Central memory CD4-positive, alpha-beta T cell (primary cell): ENCODE results near the gene NGFR.
"Not testable (repeated sequence)": the region's sequence is repeated elsewhere in the genome, so short reads cannot be mapped to it uniquely, and the experiment has no call there.

Source experiments
- DNase-seq: peaks from one replicate; pipeline ENCODE4 v3.0.0; 2022

Gene NGFR

DNA sequence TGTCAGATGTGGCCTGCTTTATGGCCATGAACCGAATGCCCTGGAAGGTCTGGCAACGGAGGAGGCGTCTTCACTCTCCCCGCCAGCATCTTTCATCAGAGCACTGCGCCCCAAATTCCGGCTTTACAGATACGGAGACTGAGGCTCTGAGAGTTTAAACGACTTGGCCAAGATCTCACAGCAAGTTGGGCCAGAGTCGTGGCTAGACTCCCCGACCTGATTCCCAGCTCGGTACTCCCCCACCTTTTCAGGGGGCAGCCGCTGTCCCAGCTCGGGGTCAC lies 1.7 kb downstream of the NGFR start:
- no peak for DNase-seq

DNA sequence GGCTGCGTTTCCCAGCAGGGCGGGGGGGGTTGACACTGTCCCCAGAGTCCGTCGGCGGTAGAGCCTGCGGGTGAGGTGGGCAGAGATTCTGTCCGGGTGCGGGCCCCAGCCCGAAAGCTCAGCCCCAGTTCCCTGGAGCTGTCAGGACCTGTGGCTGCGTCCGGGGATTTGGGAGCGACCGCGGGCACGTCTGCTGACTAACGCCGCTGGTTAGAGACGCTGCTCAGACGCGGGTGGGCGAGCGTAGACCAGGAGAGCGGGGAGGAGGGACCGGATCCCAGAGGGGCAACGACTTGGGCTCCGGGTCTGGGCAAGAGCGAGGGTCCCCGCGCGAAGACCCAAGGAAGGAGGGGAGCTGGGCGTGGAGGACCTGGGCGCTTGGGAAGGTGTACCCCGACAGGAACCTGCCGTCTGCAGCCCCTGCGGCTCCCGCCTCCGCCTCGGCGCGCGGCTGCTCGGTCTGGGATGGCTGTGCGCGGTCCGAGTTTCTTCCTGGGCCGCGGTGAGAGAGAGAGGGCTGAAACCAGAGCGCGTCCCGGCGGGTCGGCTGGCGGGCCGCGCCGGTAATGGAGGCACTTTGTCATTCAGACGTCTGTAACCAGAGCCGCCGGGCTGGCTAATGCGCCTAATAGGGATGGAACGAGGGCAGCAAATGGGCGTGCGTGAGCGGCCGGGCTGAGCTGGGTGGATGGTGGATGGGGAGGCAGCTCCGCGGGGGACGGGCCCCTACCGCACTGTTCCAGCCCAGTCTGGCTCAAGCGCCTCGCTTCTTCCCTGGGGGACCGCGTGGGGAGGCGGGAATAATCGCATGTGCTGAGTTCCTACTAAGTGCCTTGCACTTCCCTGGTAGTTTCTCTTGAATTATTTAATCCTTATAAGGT lies 2.3 kb downstream of the NGFR start:
- no peak for DNase-seq

DNA sequence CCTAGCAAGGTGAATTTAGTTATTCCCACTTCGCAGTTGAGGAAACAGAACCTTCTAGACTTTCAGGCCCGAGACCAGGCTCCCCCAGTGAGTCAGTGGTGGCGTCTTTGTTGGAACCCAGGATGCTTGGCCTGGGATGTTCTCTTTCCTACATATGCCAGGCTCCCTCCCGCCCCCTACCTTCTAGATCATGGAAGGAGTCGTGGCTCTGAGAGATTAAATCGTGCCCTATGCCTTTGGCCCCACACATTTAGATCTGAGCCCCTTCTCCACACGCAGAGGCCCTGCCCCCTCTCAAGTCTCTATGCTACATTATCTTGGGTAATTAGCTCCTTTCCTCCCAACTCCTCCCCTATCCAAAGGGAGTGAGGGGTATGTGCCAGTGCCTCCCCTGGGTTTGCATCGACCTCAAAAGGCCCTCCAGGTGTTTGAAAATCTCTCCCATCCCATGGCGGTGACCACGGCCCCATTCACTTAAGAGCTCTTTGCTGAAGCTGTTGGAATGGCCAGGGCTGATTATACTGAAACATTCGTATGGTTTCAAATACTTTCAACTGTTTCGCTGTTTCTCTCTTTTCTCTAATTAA lies 3.0 kb downstream of the NGFR start:
- no peak for DNase-seq

DNA sequence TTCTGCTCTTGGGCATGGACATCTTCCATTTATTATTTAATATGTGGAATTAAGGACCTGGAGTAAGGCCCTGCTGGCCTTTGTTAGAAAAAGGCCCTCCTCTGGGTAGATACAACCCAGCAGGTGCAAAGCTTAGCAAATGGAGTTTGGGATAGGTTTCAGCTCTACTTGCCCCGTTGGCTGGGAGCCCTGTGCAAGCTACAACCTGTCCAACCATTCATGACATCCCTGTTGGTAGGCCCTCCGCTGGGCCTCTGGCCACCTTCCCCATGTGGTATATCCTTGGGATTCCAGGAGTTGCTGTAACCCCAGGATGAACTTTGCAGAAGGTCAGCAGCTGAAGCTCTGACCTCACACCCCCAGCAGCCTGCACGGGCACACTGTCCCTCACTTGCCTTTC lies 6.4 kb downstream of the NGFR start:
- DNase-seq = no peak

DNA sequence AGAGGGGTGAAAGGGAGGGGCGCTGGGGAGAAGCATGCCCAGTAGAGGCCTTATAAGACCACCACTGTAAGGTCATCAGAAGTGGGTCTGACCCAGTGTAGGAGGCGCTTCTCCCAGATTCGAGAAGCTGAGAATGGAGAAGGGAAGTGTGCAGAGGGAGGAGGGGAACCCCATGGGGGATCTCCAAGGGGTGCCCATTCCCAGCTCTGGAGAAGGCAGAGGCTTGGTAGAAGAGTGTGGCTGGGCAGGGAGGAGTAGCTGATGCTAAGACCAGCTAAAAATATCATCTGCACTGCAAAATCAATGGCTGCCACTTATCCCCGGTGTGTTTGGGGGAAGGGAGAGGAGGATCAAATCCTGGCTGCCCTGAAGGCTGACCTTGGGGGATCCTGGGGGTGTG lies 7.2 kb downstream of the NGFR start:
- no peak for DNase-seq

DNA sequence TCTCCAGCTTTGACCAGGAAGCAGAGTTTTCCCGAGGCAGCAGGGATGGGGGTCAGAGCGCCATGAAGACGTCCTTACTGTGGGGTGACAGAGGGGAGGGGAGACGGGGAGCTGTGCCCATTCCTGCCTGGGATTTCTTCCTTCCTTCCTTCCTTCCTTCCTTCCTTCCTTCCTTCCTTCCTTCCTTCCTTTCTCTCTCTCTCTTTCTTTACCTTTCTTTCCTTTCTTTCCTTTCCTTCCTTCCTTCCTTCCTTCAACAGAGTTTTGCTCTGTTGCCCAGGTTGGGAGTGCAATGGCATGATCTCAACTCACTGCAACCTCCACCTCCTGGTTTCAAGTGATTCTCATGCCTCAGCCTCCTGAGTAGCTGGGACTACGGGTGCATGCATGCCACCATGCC lies 7.6 kb downstream of the NGFR start:
- not testable (repeated sequence) for DNase-seq

DNA sequence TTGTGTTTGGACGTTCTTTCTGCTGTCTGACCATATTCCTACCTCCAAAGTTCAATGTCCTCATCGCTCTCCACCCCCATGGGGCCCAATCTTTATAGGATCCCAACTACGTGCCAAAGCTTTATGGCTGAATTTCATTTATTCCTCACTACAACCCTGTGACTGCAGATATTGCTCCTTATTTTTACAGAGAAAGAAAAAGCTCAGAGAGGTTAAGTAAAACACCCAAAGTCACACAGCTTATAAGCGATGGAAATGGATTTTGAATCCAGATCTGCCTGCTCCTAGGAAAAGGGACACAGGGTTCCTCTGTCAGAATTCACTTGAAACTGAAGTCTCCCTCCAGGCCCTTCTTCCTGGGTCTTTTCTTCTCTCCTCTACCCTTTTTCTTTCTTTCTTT lies 9.3 kb downstream of the NGFR start:
- DNase-seq = no peak

DNA sequence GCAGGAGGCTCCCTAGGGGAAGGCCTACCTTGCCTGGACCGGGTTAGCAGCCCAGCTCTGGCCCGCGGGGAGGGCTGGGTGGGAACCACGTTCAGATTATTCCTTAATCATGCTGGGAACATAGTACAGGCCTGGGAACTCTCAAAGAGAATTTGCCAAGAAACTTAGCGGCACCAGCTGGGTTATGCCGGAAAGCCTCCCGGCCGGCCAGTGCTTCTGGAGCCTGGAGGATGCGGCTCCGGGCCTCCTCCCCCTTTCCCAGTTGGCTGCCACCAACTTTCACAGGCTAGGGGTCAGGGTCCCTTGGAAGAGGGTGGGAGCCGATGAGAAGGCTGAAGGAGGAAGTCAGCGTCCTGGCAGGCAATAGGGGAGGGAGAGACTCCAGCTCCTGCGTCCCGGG lies 10.8 kb downstream of the NGFR start:
- DNase-seq = no peak

DNA sequence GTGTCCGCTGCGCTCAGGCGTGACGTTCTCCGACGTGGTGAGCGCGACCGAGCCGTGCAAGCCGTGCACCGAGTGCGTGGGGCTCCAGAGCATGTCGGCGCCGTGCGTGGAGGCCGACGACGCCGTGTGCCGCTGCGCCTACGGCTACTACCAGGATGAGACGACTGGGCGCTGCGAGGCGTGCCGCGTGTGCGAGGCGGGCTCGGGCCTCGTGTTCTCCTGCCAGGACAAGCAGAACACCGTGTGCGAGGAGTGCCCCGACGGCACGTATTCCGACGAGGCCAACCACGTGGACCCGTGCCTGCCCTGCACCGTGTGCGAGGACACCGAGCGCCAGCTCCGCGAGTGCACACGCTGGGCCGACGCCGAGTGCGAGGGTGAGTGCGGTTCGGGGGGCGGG lies 11.2 kb downstream of the NGFR start:
- DNase-seq = no peak

DNA sequence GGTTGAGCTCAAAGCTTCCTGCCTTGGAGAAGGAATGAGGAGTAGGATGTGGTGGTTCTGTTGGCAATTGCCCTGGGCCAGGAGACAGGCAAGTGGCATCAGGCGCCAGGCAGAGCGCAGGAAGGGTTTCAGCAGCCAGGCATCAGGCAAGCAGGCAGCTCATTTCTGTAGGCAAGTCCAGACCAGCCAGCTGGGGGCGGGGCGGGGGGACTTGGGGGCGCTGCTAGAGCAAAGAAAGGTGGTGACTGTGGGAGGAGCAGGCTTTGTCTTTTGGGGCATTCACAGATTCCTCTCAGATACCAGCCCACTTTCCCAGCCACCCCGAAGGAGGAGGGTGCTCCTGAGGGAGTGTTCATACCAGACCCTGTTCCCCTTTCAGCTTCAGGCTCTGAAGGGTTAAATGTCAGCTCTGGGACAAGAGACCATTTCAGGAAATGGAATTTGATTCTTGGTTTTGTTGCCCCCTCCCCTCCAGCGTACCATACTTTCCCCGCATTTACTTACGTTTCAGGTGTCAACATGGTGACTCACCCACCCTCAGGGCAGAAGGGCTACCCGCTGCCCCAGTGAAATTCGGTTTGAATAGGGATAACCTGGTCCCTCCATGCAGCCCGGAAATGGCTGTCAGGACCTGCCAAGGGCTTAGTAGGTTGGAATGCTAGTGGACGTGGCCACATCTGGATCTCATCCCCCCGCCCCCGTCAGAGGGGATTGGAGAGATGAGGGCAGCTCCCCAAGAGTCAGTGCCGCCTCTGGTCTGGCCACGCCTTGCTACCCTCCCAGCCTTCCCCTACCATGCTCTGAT lies 13.2 kb downstream of the NGFR start:
- DNase-seq = no peak

DNA sequence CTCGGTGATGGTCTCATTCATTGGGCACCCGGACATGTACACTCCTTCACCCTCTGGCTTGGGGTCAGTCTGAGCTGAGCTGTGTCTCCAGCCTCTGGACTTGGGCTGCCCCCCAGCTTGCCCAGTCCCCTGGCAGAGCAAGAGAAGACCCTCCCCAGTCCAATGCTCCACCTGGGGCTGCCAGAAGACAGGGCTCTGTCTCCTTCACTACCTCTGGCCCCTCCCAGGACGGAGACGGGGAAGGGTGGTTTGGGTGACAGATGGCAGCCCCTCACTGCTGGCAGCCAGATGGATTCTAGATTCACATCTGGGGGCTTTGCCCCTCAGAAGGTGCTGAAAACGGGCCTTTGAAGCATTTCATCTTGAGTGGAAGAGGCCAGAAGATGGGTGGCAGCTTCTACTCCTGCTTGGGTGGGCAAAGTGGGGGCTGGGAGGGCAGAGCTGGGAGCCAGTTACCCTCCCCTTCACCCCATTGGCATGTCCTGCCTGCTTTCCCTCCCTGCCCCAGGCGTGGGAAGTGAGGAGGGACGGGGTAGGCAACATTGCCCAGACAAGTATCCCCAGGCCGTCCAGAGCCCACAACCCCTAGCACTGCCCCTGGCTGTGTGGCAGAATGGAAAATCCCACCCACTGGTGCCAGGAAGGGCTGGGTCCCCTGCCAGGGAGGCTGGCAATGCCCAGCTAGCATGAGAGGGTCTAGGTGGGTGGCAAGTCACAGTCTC lies 13.9 kb downstream of the NGFR start:
- DNase-seq = no peak

DNA sequence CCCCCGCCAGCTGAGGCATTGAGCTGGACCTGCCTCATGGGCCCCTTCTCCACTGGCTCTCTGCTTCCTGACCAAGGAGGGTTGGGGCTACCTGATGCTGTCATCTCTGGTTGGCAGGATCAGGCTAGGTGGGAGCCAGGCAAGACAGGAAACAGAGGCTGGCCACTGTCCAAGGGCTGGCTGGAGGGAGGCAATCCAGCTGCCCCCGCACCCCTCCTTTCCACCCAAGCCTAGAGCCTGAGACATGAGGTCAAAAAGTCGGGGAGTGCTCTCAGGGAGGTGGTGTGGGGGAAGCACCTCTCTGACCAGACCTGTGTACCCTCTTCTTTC lies 14.5 kb downstream of the NGFR start:
- no peak for DNase-seq

DNA sequence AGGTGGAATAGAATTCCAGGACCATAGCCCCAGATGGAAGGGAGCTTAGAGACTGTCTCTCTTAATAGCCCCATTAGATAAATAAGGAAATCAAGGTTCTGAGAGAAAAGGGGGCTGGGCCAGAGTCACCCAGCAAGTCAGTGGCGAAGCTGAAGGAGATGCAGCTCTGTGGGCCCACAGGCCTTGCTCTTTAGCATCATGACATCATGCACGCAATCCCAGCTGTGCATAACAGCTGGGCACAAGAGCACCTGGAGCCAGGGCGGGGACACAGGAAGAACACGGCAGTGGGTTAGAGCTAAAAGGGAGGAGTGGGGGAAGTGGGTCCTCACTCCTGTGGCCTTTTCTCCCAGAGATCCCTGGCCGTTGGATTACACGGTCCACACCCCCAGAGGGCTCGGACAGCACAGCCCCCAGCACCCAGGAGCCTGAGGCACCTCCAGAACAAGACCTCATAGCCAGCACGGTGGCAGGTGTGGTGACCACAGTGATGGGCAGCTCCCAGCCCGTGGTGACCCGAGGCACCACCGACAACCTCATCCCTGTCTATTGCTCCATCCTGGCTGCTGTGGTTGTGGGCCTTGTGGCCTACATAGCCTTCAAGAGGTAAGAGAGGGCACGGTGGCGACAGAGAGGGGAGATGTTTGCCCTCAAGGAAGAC lies 15.1 kb downstream of the NGFR start:
- no peak for DNase-seq

DNA sequence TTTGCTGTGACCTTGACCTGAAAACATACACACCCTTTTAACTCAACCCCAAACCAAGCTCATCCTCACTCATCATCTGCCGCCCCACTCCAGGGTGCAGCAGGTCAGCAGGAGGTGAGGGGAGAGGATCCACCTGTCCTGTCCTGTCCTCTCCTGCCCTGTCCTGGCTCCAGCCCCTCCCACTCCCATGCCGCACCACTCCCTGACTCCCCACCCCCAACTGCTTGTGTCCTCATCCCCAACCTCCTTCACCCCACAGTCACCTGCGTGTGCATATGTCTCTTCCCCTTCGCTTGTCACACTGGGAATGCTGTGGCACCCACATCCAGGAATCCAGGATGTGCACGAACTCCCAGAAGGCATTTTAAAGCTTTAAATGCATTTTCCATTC lies 15.6 kb downstream of the NGFR start:
- DNase-seq = no peak

DNA sequence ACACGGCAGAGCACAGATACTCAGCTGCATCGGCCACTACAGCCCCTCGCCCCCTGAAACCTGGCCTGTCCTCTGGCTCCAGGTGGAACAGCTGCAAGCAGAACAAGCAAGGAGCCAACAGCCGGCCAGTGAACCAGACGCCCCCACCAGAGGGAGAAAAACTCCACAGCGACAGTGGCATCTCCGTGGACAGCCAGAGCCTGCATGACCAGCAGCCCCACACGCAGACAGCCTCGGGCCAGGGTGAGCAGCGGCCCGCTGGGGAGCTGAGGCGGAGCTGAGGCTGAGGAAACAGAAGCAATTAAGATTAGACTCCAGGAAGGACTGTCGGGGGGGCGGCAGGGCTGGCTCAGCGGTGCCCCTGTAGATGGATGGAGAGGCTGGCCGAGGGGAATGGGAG lies 16.7 kb downstream of the NGFR start:
- no peak for DNase-seq

DNA sequence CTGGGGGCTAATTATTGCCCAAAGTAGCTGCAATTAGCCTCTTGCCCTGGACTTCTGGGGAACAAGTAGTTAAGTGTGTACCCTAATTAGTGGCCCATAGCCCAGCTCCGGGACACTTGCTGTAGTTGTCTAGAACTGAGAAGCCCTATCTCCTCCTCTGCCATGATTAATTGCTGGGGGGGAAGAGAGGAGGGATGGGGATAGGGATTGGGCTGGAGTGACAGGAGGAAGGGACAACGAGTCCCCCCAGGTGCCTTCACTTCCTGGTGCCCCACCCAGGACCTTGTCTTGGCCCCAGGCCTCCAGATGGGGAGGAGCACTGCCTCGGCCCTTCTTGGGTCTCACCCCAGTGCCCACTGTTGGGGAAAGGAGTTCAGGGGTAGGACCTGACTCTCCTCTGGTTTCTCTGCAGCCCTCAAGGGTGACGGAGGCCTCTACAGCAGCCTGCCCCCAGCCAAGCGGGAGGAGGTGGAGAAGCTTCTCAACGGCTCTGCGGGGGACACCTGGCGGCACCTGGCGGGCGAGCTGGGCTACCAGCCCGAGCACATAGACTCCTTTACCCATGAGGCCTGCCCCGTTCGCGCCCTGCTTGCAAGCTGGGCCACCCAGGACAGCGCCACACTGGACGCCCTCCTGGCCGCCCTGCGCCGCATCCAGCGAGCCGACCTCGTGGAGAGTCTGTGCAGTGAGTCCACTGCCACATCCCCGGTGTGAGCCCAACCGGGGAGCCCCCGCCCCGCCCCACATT lies 17.4 kb downstream of the NGFR start:
- DNase-seq = no peak

DNA sequence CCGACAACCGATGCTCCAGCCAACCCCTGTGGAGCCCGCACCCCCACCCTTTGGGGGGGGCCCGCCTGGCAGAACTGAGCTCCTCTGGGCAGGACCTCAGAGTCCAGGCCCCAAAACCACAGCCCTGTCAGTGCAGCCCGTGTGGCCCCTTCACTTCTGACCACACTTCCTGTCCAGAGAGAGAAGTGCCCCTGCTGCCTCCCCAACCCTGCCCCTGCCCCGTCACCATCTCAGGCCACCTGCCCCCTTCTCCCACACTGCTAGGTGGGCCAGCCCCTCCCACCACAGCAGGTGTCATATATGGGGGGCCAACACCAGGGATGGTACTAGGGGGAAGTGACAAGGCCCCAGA lies 17.9 kb downstream of the NGFR start:
- DNase-seq = no peak

DNA sequence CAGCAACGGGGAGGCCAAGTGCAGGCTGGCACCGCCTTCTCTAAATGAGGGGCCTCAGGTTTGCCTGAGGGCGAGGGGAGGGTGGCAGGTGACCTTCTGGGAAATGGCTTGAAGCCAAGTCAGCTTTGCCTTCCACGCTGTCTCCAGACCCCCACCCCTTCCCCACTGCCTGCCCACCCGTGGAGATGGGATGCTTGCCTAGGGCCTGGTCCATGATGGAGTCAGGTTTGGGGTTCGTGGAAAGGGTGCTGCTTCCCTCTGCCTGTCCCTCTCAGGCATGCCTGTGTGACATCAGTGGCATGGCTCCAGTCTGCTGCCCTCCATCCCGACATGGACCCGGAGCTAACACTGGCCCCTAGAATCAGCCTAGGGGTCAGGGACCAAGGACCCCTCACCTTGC lies 18.5 kb downstream of the NGFR start:
- no peak for DNase-seq

DNA sequence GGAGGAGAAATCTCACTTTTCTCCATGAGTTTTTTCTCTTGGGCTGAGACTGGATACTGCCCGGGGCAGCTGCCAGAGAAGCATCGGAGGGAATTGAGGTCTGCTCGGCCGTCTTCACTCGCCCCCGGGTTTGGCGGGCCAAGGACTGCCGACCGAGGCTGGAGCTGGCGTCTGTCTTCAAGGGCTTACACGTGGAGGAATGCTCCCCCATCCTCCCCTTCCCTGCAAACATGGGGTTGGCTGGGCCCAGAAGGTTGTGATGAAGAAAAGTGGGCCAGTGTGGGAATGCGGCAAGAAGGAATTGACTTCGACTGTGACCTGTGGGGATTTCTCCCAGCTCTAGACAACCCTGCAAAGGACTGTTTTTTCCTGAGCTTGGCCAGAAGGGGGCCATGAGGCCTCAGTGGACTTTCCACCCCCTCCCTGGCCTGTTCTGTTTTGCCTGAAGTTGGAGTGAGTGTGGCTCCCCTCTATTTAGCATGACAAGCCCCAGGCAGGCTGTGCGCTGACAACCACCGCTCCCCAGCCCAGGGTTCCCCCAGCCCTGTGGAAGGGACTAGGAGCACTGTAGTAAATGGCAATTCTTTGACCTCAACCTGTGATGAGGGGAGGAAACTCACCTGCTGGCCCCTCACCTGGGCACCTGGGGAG lies 19.1 kb downstream of the NGFR start:
- no peak for DNase-seq

DNA sequence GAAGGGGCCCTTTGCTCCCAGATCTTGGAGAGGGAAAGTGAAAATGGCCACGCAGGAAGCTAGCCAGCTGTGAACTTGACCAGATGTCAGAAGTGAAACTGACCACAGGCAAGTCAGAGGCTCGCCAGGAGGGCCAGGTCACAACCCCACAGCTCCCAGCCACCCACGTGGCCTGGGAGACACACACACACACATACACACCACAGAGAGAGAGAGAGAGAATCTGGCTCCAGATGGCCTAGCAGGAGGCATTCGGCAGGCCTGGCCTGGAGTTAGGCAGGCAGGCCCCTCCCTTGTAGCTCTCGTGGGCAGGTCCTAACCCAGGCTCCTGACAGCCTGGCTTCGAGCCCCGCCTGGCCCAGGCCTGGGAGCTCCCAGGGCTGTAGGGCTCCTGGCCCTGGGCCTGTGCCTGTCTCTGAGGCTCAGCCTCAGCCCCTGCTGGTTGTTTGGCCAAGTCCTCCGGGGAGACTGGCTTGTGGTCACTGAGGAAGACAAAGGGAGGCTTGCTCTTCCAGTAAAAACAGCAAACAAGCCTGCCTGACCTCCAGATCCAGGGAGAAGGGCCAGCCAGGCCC lies 20.2 kb downstream of the NGFR start:
- no peak for DNase-seq

DNA sequence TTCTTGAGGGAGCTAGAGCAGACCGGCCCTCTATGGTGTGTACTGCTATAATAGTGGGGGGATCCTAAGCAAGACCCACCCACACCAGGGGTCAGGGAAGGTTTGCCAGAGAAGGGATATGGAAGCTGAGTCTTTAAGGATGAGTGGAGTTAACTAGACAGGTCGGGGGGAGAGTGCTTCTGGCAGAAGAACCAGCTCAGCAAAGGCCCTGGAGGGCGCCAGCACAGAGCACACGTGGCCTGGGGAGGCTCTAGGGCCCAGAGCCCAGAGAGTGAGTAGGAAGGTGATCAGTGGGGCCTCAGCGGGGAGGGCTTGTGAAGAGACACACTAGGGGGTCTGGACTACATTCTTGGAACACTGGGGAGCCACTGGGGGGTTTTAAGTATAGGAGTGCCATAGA lies 21.1 kb downstream of the NGFR start:
- no peak for DNase-seq
